DOHH2 (cell line): Measurements from ENCODE around the gene PSENEN.

Source experiments
- H3F3A ChIP-seq: fragments of 200-600 bp; sonication (generic), shearing (Covaris generic); 2 replicates; pipeline ENCODE4 v1.6.0; 2016; ENCODE audit warnings: antibody characterized with exemption, mild to moderate bottlenecking; ENCODE audit not compliant: control insufficient read depth, insufficient read depth
- H3K27ac ChIP-seq: fragments of 200-600 bp; sonication (generic); 2 replicates; pipeline ENCODE4 v1.5.1; 2014; ENCODE audit warnings: low read depth, mild to moderate bottlenecking, low read length, moderate library complexity
- H3K27me3 ChIP-seq: fragments of 200-600 bp; sonication (generic); 2 replicates; pipeline ENCODE4 v1.6.1; 2014; ENCODE audit warnings: mild to moderate bottlenecking, low read length, mixed read lengths; ENCODE audit not compliant: control insufficient read depth
- H3K36me3 ChIP-seq: fragments of 200-600 bp; sonication (generic); 2 replicates; pipeline ENCODE4 v1.6.1; 2014; ENCODE audit warnings: mild to moderate bottlenecking, low read length, moderate library complexity, mixed read lengths; ENCODE audit not compliant: control insufficient read depth
- H3K4me1 ChIP-seq: fragments of 200-600 bp; sonication (generic); 2 replicates; pipeline ENCODE4 v1.6.1; 2014; ENCODE audit warnings: mild to moderate bottlenecking, low read length, mixed read lengths; ENCODE audit not compliant: control insufficient read depth
- H3K4me2 ChIP-seq: fragments of 200-600 bp; sonication (generic); 2 replicates; pipeline ENCODE4 v1.6.0; 2014; ENCODE audit warnings: mild to moderate bottlenecking, low read length, moderate library complexity
- H3K4me3 ChIP-seq: fragments of 200-600 bp; sonication (generic); 2 replicates; pipeline ENCODE4 v1.5.1; 2014; ENCODE audit warnings: mild to moderate bottlenecking, low read length, mixed read lengths
- H3K79me2 ChIP-seq: fragments of 200-600 bp; sonication (generic); 2 replicates; pipeline ENCODE4 v1.6.1; 2014; ENCODE audit warnings: mild to moderate bottlenecking, low read length, mixed read lengths; ENCODE audit not compliant: control insufficient read depth
- H3K9me2 ChIP-seq: fragments of 200-600 bp; sonication (generic); replicated peaks from 2 replicates; pipeline ENCODE4 v1.6.1; 2014; ENCODE audit warnings: mild to moderate bottlenecking, low read length, mixed read lengths; ENCODE audit not compliant: control insufficient read depth
- H3K9me3 ChIP-seq: fragments of 200-600 bp; sonication (generic); 2 replicates; pipeline ENCODE4 v1.6.1; 2014; ENCODE audit warnings: antibody characterized with exemption, low read length, mixed read lengths; ENCODE audit not compliant: control insufficient read depth, insufficient read depth
- H4K20me1 ChIP-seq: fragments of 200-600 bp; sonication (generic); 2 replicates; pipeline ENCODE4 v1.6.0; 2014; ENCODE audit warnings: low read depth, mild to moderate bottlenecking, antibody characterized with exemption, low read length, moderate library complexity; ENCODE audit not compliant: control insufficient read depth, insufficient read depth
- CTCF ChIP-seq: fragments of 200-600 bp; sonication (generic); IDR thresholded peaks from one replicate; pipeline ENCODE4 v1.5.1; 2014; ENCODE audit warnings: antibody characterized with exemption, mild to moderate bottlenecking, low read depth, low read length; ENCODE audit not compliant: poor library complexity, severe bottlenecking
- EZH2phosphoT487 ChIP-seq: fragments of 200-600 bp; sonication (generic); IDR thresholded peaks from 2 replicates; pipeline ENCODE4 v1.6.1; 2017; ENCODE audit warnings: borderline replicate concordance, mild to moderate bottlenecking, antibody characterized with exemption, low read length, moderate library complexity, mixed read lengths

The PSENEN gene

GRCh38 chr19:35734889-35735288 is 10.6 kb upstream of the PSENEN start:
- H3K36me3 ChIP-seq, result peaks cover 85% of the 10 kb centered on the region

GRCh38 chr19:35736913-35737886 is 8.3 kb upstream of the PSENEN start:
- Histone ChIP-seq H3K79me2 (no peaks in the 10 kb centered on the region), H3K9me2 (no peaks in the 10 kb centered on the region), H3F3A (peaks cover 16% of the 10 kb centered on the region), H3K4me2 (no peak overlapping the region), H3K4me3 (no peak overlapping the region), H3K27me3 (no peaks in the 10 kb centered on the region), H4K20me1 (no peaks in the 10 kb centered on the region), H3K4me1 (peaks cover 34% of the 10 kb centered on the region), H3K27ac (no peak overlapping the region), H3K9me3 (no peaks in the 10 kb centered on the region), H3K36me3 (peaks cover 63% of the 10 kb centered on the region)
- peak; percentile 33 for TF ChIP-seq CTCF
- no peak for TF ChIP-seq EZH2phosphoT487

More at GRCh38 chr19:35734889-35735288, 10.6 kb upstream of the PSENEN start:
- Histone ChIP-seq H3K9me3 (no peaks in the 10 kb centered on the region), H3K4me1 (peaks cover 20% of the 10 kb centered on the region), H3K27me3 (no peaks in the 10 kb centered on the region), H3K4me2 (no peak overlapping the region), H3F3A (peaks cover 16% of the 10 kb centered on the region), H3K4me3 (no peak overlapping the region), H4K20me1 (no peaks in the 10 kb centered on the region), H3K27ac (no peak overlapping the region), H3K9me2 (no peaks in the 10 kb centered on the region), H3K79me2 (no peaks in the 10 kb centered on the region)
- TF ChIP-seq CTCF (no peak), EZH2phosphoT487 (no peak)

- Histone ChIP-seq H3K27me3 (no peaks in the 10 kb centered on the region), H4K20me1 (no peaks in the 10 kb centered on the region), H3K4me2 (no peak overlapping the region), H3K27ac (no peak overlapping the region), H3K9me2 (no peaks in the 10 kb centered on the region), H3K9me3 (no peaks in the 10 kb centered on the region), H3K4me1 (peaks cover 40% of the 10 kb centered on the region), H3F3A (peaks cover 16% of the 10 kb centered on the region), H3K79me2 (no peaks in the 10 kb centered on the region), H3K4me3 (no peak overlapping the region), H3K36me3 (peaks cover 53% of the 10 kb centered on the region)
- no peak for TF ChIP-seq CTCF
- no peak for TF ChIP-seq EZH2phosphoT487
Observed at GRCh38 chr19:35738021-35738886, 7.2 kb upstream of the PSENEN start.
